GM10266 (cell line): ENCODE measurements around the gene FAM81A.

Experiments used
- DNase-seq: peaks from one replicate; pipeline ENCODE4 v3.0.0; 2012; ENCODE audit errors: extremely low spot score
- CTCF ChIP-seq: IDR thresholded peaks from 2 replicates; pipeline ENCODE4 v1.5.1; 2012; ENCODE audit warnings: mild to moderate bottlenecking, low read depth; ENCODE audit not compliant: control insufficient read depth, insufficient read depth; ENCODE audit errors: missing control alignments

Gene FAM81A

GRCh38 chr15:59491062-59491461 lies 53.1 kb downstream of the FAM81A start:
- TF ChIP-seq CTCF: no peak
- no peak for DNase-seq

GRCh38 chr15:59492389-59493377 lies 54.7 kb downstream of the FAM81A start:
- TF ChIP-seq CTCF: peak; percentile 89
- peak; percentile 32 for DNase-seq

- peak; percentile 58 for DNase-seq
- peak; percentile 74 for TF ChIP-seq CTCF
Observed at GRCh38 chr15:59501597-59501996, 63.6 kb downstream of the FAM81A start.

GRCh38 chr15:59515190-59515589 lies 77.2 kb downstream of the FAM81A start:
- DNase-seq: no peak
- no peak for TF ChIP-seq CTCF

GRCh38 chr15:59516655-59517461 lies 78.9 kb downstream of the FAM81A start:
- peak; percentile 36 for DNase-seq
- TF ChIP-seq CTCF: no peak

GRCh38 chr15:59519329-59519728 lies 81.3 kb downstream of the FAM81A start:
- TF ChIP-seq CTCF: no peak
- DNase-seq: no peak
